ENCODE measurements around the gene OLIG1. TPM values are rescaled to one million over a fixed set of nuclear protein-coding genes. Genes with fewer than 3 reads are reported as not detected.

The OLIG1 gene
- total RNA-seq (2016; rRNA removed; fragmentation: Illumina TruSeq; extraction: Trizol) (not detected in 2 replicates), polyA plus RNA-seq (2011; rRNA removed) (not detected in 2 replicates), polyA minus RNA-seq (2011; rRNA and poly(A)+ RNA removed; ENCODE audit: low replicate concordance) (not detected in 2 replicates), Bru-seq, nascent RNA (not detected), BruChase-seq, experiment 1, labeled RNA remaining after a 6-hour chase (not detected), BruChase-seq, experiment 2, labeled RNA remaining after a 2-hour chase (not detected)
- total RNA-seq (2016; cell fraction: cytosol; rRNA removed; fragmentation: Illumina TruSeq; extraction: Trizol; ENCODE audit: low read depth), result not detected in 2 replicates
- total RNA-seq (2016; cell fraction: insoluble cytoplasmic fraction; rRNA removed; fragmentation: Illumina TruSeq; extraction: Trizol), result not detected in 2 replicates
- total RNA-seq (2016; cell fraction: membrane; rRNA removed; fragmentation: Illumina TruSeq; extraction: Trizol), result not detected in 2 replicates
- total RNA-seq (2016; cell fraction: nucleus; rRNA removed; fragmentation: Illumina TruSeq; extraction: Trizol), result not detected in 2 replicates
- not detected in 2 replicates for polyA plus RNA-seq (2011; cell fraction: cytosol; rRNA removed)
- polyA plus RNA-seq (2011; cell fraction: nucleus; rRNA removed), result not detected in 2 replicates
- polyA plus RNA-seq (2012), result not detected in 2 replicates
- polyA plus RNA-seq (2016; cell fraction: cytosol; fragmentation: Illumina TruSeq; extraction: Trizol; ENCODE audit: low read depth), result not detected in 2 replicates
- polyA plus RNA-seq (2016; cell fraction: insoluble cytoplasmic fraction; fragmentation: Illumina TruSeq; extraction: Trizol; ENCODE audit: low read depth), result not detected in 2 replicates
- polyA plus RNA-seq (2016; cell fraction: membrane; fragmentation: Illumina TruSeq; extraction: Trizol; ENCODE audit: low read depth), result not detected in 2 replicates
- polyA plus RNA-seq (2016; cell fraction: nucleus; fragmentation: Illumina TruSeq; extraction: Trizol; ENCODE audit: insufficient read depth, low read depth), result not detected in 2 replicates
- polyA minus RNA-seq (2011; cell fraction: cytosol; rRNA and poly(A)+ RNA removed), result not detected in 2 replicates
- not detected in 2 replicates for polyA minus RNA-seq (2011; cell fraction: nucleus; rRNA and poly(A)+ RNA removed)
- long read RNA-seq, experiment 1, result 0 reads
- long read RNA-seq, experiment 2, result 0 reads

- ChIA-PET CTCF (ENCODE audit: low intra/inter-chr PET ratio, low total read pairs) (no interaction called here), POLR2A (no interaction called here)
- Histone ChIP-seq H3K27me3 (ENCODE audit: control insufficient read depth in 1 of 2, insufficient read depth in 2 of 2, low read length in 2 of 2) (peaks cover 2 to 77% of the 10 kb centered on the region in 2 experiments), H3K4me1 (ENCODE audit: insufficient read depth, low read length) (no peaks in the 10 kb centered on the region), H3K9ac (ENCODE audit: insufficient read depth, low read depth, low read length) (no peak within 1 kb of the TSS), H3K36me3 (replicated peaks in 1 of 2; ENCODE audit: control insufficient read depth in 1 of 2, insufficient read depth in 2 of 2, low read length in 2 of 2) (no peaks in the 10 kb centered on the region), H4K20me1 (ENCODE audit: insufficient read depth, low read length) (no peaks in the 10 kb centered on the region), H2AFZ (ENCODE audit: low read length) (no peak within 1 kb of the TSS), H3K9me3 (ENCODE audit: low read length) (peaks cover 5% of the 10 kb centered on the region; the same call in 1 of the 2 replicates), H3K27ac (ENCODE audit: extremely low read length, insufficient read depth, low read length) (no peak within 1 kb of the TSS), H3K4me3 (replicated peaks in 1 of 3; ENCODE audit: insufficient read depth in 1 of 3, low read depth in 2 of 3, low read length in 3 of 3) (no peak within 1 kb of the TSS), H3K79me2 (ENCODE audit: insufficient read depth, low read length) (no peaks in the 10 kb centered on the region), H3K4me2 (ENCODE audit: low read depth, low read length) (no peak within 1 kb of the TSS)
- TF ChIP-seq ASH2L (IDR thresholded peaks at IDR 0.05; ENCODE audit: insufficient read length, low read depth, low read length) (no peak), ZNF800 (CRISPR knock-in tag; IDR thresholded peaks at IDR 0.05) (peak; percentile 75; the same call in 1 of the 2 replicates), ZNF775 (CRISPR knock-in tag; IDR thresholded peaks at IDR 0.05; ENCODE audit: borderline replicate concordance) (no peak), CEBPZ (IDR thresholded peaks at IDR 0.05; ENCODE audit: low read length) (no peak), RXRA (CRISPR knock-in tag; IDR thresholded peaks at IDR 0.05) (no peak), HOXA5 (CRISPR knock-in tag; IDR thresholded peaks at IDR 0.05) (no peak)
- TF ChIP-seq, protein P1, sequence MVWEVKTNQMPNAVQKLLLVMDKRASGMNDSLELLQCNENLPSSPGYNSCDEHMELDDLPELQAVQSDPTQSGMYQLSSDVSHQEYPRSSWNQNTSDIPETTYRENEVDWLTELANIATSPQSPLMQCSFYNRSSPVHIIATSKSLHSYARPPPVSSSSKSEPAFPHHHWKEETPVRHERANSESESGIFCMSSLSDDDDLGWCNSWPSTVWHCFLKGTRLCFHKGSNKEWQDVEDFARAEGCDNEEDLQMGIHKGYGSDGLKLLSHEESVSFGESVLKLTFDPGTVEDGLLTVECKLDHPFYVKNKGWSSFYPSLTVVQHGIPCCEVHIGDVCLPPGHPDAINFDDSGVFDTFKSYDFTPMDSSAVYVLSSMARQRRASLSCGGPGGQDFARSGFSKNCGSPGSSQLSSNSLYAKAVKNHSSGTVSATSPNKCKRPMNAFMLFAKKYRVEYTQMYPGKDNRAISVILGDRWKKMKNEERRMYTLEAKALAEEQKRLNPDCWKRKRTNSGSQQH (CRISPR knock-in tag; IDR thresholded peaks at IDR 0.05; ENCODE audit: low read depth), result no peak
- no peak for DNase-seq (ENCODE audit: low spot score)
- no peak for FAIRE-seq
- ATAC-seq, result no peak; the same call in 2 of the 3 replicates
- in situ Hi-C loops (cut with HindIII; ENCODE audit: extremely low pct_ligation_motif_present, low pct_unique_long_range_greater_than_20kb), result no loop called here
- intact Hi-C loops (cut with micrococcal nuclease; ENCODE audit: unreplicated experiment), result no loop called here
- BruUV-seq (replicated peaks), result no TSS peak
- 17% methylated on average over 8 of the region's 82 CpGs for WGBS (ENCODE audit: low lambda C conversion rate)
These were observed at the start of gene OLIG1 for GRCh38 chr21:33069994-33070743. Gene OLIG1, plus strand, starts transcription at chr21:33070141. Its CDS starts 106 bp downstream, at chr21:33070247.

Data from HepG2 (cell line).